SK-N-SH treated with all-trans-retinoic acid at 6 μM for 48 hours (cell line): Measurements from ENCODE around the gene ADRA2C.

ENCODE experiments used
- ARNTL ChIP-seq: fragments of 450-650 bp; formaldehyde crosslinking; IDR thresholded peaks from 2 replicates; pipeline ENCODE4 v1.5.0; 2020; ENCODE audit warnings: low read depth, mild to moderate bottlenecking, moderate library complexity, borderline replicate concordance
- CSDC2 ChIP-seq: fragments of 250-450 bp; sonication (Bioruptor Pico); IDR thresholded peaks from 2 replicates; pipeline ENCODE4 v1.5.0; 2020; ENCODE audit warnings: mild to moderate bottlenecking, moderate library complexity
- ESRRG ChIP-seq: fragments of 250-450 bp; sonication (Bioruptor Pico); IDR thresholded peaks from 2 replicates; pipeline ENCODE4 v1.6.1; 2021; ENCODE audit warnings: mild to moderate bottlenecking
- GLIS3 ChIP-seq: fragments of 250-450 bp; sonication (Bioruptor Pico); IDR thresholded peaks from 2 replicates; pipeline ENCODE4 v1.5.0; 2020; ENCODE audit warnings: mild to moderate bottlenecking, moderate library complexity
- PATZ1 ChIP-seq: fragments of 250-450 bp; sonication (Bioruptor Pico); IDR thresholded peaks from 2 replicates; pipeline ENCODE4 v1.8.0; 2020; ENCODE audit warnings: mild to moderate bottlenecking, moderate library complexity, borderline replicate concordance
- PPARA ChIP-seq: fragments of 250-450 bp; sonication (Bioruptor Pico); IDR thresholded peaks from 2 replicates; pipeline ENCODE4 v1.5.0; 2020; ENCODE audit warnings: mild to moderate bottlenecking, borderline replicate concordance
- TCF4 ChIP-seq: fragments of 250-450 bp; sonication (Bioruptor Pico); IDR thresholded peaks from 2 replicates; pipeline ENCODE4 v1.8.0; 2021; ENCODE audit warnings: mild to moderate bottlenecking, moderate library complexity, borderline replicate concordance
- TOX ChIP-seq: fragments of 250-450 bp; sonication (Bioruptor Pico); IDR thresholded peaks from 2 replicates; pipeline ENCODE4 v1.8.0; 2021; ENCODE audit warnings: mild to moderate bottlenecking, moderate library complexity, borderline replicate concordance
- ZFP3 ChIP-seq: fragments of 250-450 bp; sonication (Bioruptor Pico); IDR thresholded peaks from 2 replicates; pipeline ENCODE4 v1.5.0; 2020; ENCODE audit warnings: mild to moderate bottlenecking, moderate library complexity
- ZFP30 ChIP-seq: fragments of 450-650 bp; formaldehyde crosslinking; IDR thresholded peaks from 2 replicates; pipeline ENCODE4 v1.5.0; 2022; ENCODE audit warnings: mild to moderate bottlenecking, moderate library complexity
- ZNF565 ChIP-seq: fragments of 450-650 bp; formaldehyde crosslinking; conservative IDR thresholded peaks from 2 replicates; pipeline ENCODE4 v1.5.0; 2020; ENCODE audit warnings: low read depth, mild to moderate bottlenecking, moderate library complexity
- ZNF8 ChIP-seq: fragments of 450-650 bp; formaldehyde crosslinking; IDR thresholded peaks from 2 replicates; pipeline ENCODE4 v1.5.0; 2020; ENCODE audit warnings: mild to moderate bottlenecking, moderate library complexity
- TF ChIP-seq, protein P1 (sequence below): fragments of 250-450 bp; sonication (Bioruptor Pico); IDR thresholded peaks from 2 replicates; pipeline ENCODE4 v1.5.1; 2020; ENCODE audit warnings: low read depth, mild to moderate bottlenecking, moderate library complexity

DNA sequence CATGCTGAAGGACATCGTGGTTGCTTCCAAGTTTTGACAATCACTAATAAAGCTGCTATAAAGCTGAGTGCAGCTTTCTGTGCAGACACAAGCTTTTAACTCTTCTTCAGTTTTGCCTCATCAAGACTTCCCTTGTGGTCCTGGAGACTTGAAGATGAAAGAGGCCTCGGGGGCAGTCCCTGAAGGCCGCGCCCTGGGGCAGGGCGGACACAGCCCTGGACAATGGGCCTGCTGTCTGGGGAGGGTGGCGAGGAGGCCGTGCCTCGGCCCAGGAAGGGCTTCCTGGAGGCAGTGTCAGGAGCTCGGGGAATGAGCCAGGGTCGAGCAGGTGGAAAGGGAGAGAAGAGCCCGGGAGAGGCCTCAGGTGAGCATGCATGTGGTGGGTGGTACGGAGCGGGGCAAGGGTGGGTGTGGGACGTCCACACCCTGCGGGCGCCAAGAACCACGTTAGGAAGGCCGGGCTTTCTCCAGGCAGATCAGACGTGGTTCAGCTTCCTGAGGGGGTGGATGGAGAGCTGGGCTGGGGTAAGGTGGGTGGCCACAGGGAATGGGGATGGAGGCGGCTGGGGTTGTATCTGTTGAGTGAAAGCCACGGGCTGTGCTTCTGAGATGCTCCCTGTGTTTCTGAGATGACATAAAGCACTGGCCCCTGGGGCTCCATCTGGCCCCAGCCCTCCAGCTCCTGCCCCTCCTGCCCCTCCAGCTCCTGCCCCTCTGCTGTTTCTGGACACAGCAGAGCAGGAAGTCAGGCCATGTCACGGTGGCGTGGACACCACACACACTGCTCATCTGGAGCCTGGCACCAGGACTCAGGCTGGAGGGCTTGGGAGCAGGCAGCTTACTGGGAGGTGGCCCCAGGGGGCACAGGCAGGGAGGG is 21.5 kb downstream of the ADRA2C start:
- TF ChIP-seq TOX (CRISPR knock-in tag) (no peak), ARNTL (CRISPR knock-in tag) (no peak), GLIS3 (CRISPR knock-in tag) (no peak), CSDC2 (CRISPR knock-in tag) (no peak), ZNF8 (no peak), PATZ1 (CRISPR knock-in tag) (no peak), ESRRG (CRISPR knock-in tag) (no peak), PPARA (CRISPR knock-in tag) (no peak), TCF4 (no peak), ZNF565 (no peak), ZFP30 (CRISPR knock-in tag) (no peak), ZFP3 (CRISPR knock-in tag) (no peak)
- TF ChIP-seq, protein P1, sequence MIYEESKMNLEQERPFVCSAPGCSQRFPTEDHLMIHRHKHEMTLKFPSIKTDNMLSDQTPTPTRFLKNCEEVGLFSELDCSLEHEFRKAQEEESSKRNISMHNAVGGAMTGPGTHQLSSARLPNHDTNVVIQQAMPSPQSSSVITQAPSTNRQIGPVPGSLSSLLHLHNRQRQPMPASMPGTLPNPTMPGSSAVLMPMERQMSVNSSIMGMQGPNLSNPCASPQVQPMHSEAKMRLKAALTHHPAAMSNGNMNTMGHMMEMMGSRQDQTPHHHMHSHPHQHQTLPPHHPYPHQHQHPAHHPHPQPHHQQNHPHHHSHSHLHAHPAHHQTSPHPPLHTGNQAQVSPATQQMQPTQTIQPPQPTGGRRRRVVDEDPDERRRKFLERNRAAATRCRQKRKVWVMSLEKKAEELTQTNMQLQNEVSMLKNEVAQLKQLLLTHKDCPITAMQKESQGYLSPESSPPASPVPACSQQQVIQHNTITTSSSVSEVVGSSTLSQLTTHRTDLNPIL (CRISPR knock-in tag): no peak
